ENCODE data around the gene OR9Q1. TPM values are rescaled to one million over a fixed set of nuclear protein-coding genes. Genes with fewer than 3 reads are reported as not detected.

The OR9Q1 gene
- total RNA-seq, 1 donor = not detected

- Histone ChIP-seq H2AFZ (ENCODE audit: low read length) (no peak within 1 kb of the TSS), H3K4me2 (ENCODE audit: insufficient read depth, low read length) (no peak within 1 kb of the TSS), H4K20me1 (ENCODE audit: insufficient read depth, low read length) (no peaks in the 10 kb centered on the region), H3K4me3 (ENCODE audit: insufficient read depth, low read length) (no peak within 1 kb of the TSS), H3K27ac (ENCODE audit: low read depth, low read length) (no peak within 1 kb of the TSS), H3K9me3 (ENCODE audit: low read depth, low read length) (no peaks in the 10 kb centered on the region), H3K27me3 (ENCODE audit: insufficient read depth, low read length) (no peaks in the 10 kb centered on the region), H3K36me3 (ENCODE audit: insufficient read depth, low read length) (no peaks in the 10 kb centered on the region), H3K79me2 (ENCODE audit: insufficient read depth, low read length) (no peaks in the 10 kb centered on the region), H3K4me1 (ENCODE audit: insufficient read depth, low read length) (peaks cover 22% of the 10 kb centered on the region)
- no peak for DNase-seq (ENCODE audit: insufficient read length, low spot score, missing footprints)
- TF ChIP-seq CTCF (IDR thresholded peaks at IDR 0.05; ENCODE audit: extremely low read depth, low read depth, low read length) = no peak
These were observed 7.0 kb downstream of the OR9Q1 start, which contains the start of gene OR6Q1 for GRCh38 chr11:58030653-58031052. Gene OR6Q1 (plus strand): TSS chr11:58030953. CDS start chr11:58030953, 0 bp downstream.

GRCh38 chr11:58034471-58034870 lies 10.8 kb downstream of the OR9Q1 start:
- DNase-seq (ENCODE audit: insufficient read length, low spot score, missing footprints) = no peak
- Histone ChIP-seq H3K27me3 (ENCODE audit: insufficient read depth, low read length) (no peaks in the 10 kb centered on the region), H3K4me3 (ENCODE audit: insufficient read depth, low read length) (no peak overlapping the region), H2AFZ (ENCODE audit: low read length) (no peak overlapping the region), H3K79me2 (ENCODE audit: insufficient read depth, low read length) (no peaks in the 10 kb centered on the region), H4K20me1 (ENCODE audit: insufficient read depth, low read length) (no peaks in the 10 kb centered on the region), H3K36me3 (ENCODE audit: insufficient read depth, low read length) (no peaks in the 10 kb centered on the region), H3K9me3 (ENCODE audit: low read depth, low read length) (no peaks in the 10 kb centered on the region), H3K4me1 (ENCODE audit: insufficient read depth, low read length) (peaks cover 2% of the 10 kb centered on the region), H3K4me2 (ENCODE audit: insufficient read depth, low read length) (no peak overlapping the region), H3K27ac (ENCODE audit: low read depth, low read length) (no peak overlapping the region)
- TF ChIP-seq CTCF (IDR thresholded peaks at IDR 0.05; ENCODE audit: extremely low read depth, low read depth, low read length) = no peak

GRCh38 chr11:58039589-58039988 lies 15.9 kb downstream of the OR9Q1 start:
- H4K20me1 ChIP-seq (ENCODE audit: insufficient read depth, low read length) = no peaks in the 10 kb centered on the region
- no peaks in the 10 kb centered on the region for H3K4me1 ChIP-seq (ENCODE audit: insufficient read depth, low read length)
- DNase-seq (ENCODE audit: insufficient read length, low spot score, missing footprints) = no peak
- H3K79me2 ChIP-seq (ENCODE audit: insufficient read depth, low read length) = no peaks in the 10 kb centered on the region
- H3K9me3 ChIP-seq (ENCODE audit: low read depth, low read length) = no peaks in the 10 kb centered on the region
- no peaks in the 10 kb centered on the region for H3K36me3 ChIP-seq (ENCODE audit: insufficient read depth, low read length)
- H3K27me3 ChIP-seq (ENCODE audit: insufficient read depth, low read length) = no peaks in the 10 kb centered on the region
- H3K4me2 ChIP-seq (ENCODE audit: insufficient read depth, low read length) = no peak overlapping the region
- TF ChIP-seq CTCF (IDR thresholded peaks at IDR 0.05; ENCODE audit: extremely low read depth, low read depth, low read length) = no peak
- H2AFZ ChIP-seq (ENCODE audit: low read length) = no peak overlapping the region
- H3K4me3 ChIP-seq (ENCODE audit: insufficient read depth, low read length) = no peak overlapping the region
- H3K27ac ChIP-seq (ENCODE audit: low read depth, low read length) = no peak overlapping the region

GRCh38 chr11:58043379-58043778 lies 19.7 kb downstream of the OR9Q1 start:
- H3K36me3 ChIP-seq (ENCODE audit: insufficient read depth, low read length) = no peaks in the 10 kb centered on the region
- H4K20me1 ChIP-seq (ENCODE audit: insufficient read depth, low read length) = no peaks in the 10 kb centered on the region
- H3K9me3 ChIP-seq (ENCODE audit: low read depth, low read length) = peaks cover 1% of the 10 kb centered on the region
- TF ChIP-seq CTCF (IDR thresholded peaks at IDR 0.05; ENCODE audit: extremely low read depth, low read depth, low read length) = no peak
- no peak overlapping the region for H3K4me3 ChIP-seq (ENCODE audit: insufficient read depth, low read length)
- no peak overlapping the region for H3K27ac ChIP-seq (ENCODE audit: low read depth, low read length)
- no peaks in the 10 kb centered on the region for H3K79me2 ChIP-seq (ENCODE audit: insufficient read depth, low read length)
- H3K4me1 ChIP-seq (ENCODE audit: insufficient read depth, low read length) = no peaks in the 10 kb centered on the region
- no peak for DNase-seq (ENCODE audit: insufficient read length, low spot score, missing footprints)
- H2AFZ ChIP-seq (ENCODE audit: low read length) = no peak overlapping the region
- no peaks in the 10 kb centered on the region for H3K27me3 ChIP-seq (ENCODE audit: insufficient read depth, low read length)
- H3K4me2 ChIP-seq (ENCODE audit: insufficient read depth, low read length) = no peak overlapping the region
